Ovary (tissue), 9 donors: ENCODE data around the gene CLOCK. TPM values are rescaled to one million over a fixed set of nuclear protein-coding genes. Genes with fewer than 3 reads are reported as not detected.

Experiments used
- DNase-seq, 5 donors: peaks; one replicate each; pipeline ENCODE4 v3.0.0-alpha.2; 2019 to 2020
- H3K27ac ChIP-seq, 2 donors: fragments of 200-600 bp; one replicate each; pipeline versions ENCODE4 v1.5.1 to v1.8.0; 2019 to 2022
- H3K27me3 ChIP-seq: fragments of 200-600 bp; one replicate; pipeline ENCODE4 v1.8.0; 2022
- H3K36me3 ChIP-seq: fragments of 200-600 bp; sonication (generic); one replicate; pipeline ENCODE4 v1.5.1; 2019
- H3K4me1 ChIP-seq: one replicate; pipeline ENCODE4 v1.8.1; 2013; ENCODE audit warnings: mild to moderate bottlenecking, moderate library complexity; ENCODE audit not compliant: insufficient read depth
- H3K4me3 ChIP-seq: fragments of 200-600 bp; sonication (generic); one replicate; pipeline ENCODE4 v1.5.1; 2017
- H3K9me3 ChIP-seq, 2 donors: fragments of 200-600 bp in 1 of 2; sonication (generic) in 1 of 2; one replicate each; pipeline versions ENCODE4 v1.5.1 to v1.8.1; 2013 to 2019; ENCODE audit warnings: mild to moderate bottlenecking in 1 of 2, moderate library complexity in 1 of 2
- CTCF ChIP-seq, 3 donors: fragments of 450-650 bp in 2 of 3; fragments of 200-600 bp in 1 of 3; IDR thresholded peaks; one replicate each; pipeline versions ENCODE4 v1.5.1 to v1.8.0; 2016 to 2022; ENCODE audit warnings: antibody characterized with exemption in 3 of 3, mild to moderate bottlenecking in 1 of 3
- EP300 ChIP-seq: sonication (generic); formaldehyde crosslinking; IDR thresholded peaks from one replicate; pipeline ENCODE4 v1.6.1; 2017; ENCODE audit warnings: antibody characterized with exemption
- POLR2A ChIP-seq: fragments of 450-650 bp; IDR thresholded peaks from one replicate; pipeline ENCODE4 v1.6.1; 2017; ENCODE audit warnings: antibody characterized with exemption, mild to moderate bottlenecking, moderate library complexity
- WGBS, 3 donors: extraction: QIAGEN DNeasy Blood & Tissue Kit in 1 of 3; methylation state at CpG; one replicate each; pipeline versions ENCODE4 v1.1.5 to v1.1.7; 2013 to 2017; 5-methylcytosine and 5-hydroxymethylcytosine counted together
- intact Hi-C, 4 donors: fragments of 100-400 bp; cut with DNase I; formaldehyde crosslinking; loops; one replicate each; pipeline versions ENCODE4 v1.11.0 to v1.15.1; 2022 to 2023
- polyA plus RNA-seq, 2 donors: library from polyadenylated mRNA; stranded (reverse); fragments of 200-250 nt in 1 of 2; fragments of 350-450 nt in 1 of 2; fragmentation: Illumina TruSeq in 1 of 2; extraction: RNeasy Lipid Tissue Mini Kit (QIAGEN cat#74804) in 1 of 2; gene quantifications; one replicate each; pipeline ENCODE4 v1.2.3, GENCODE V29; 2013 to 2014
- total RNA-seq, 7 donors: library from RNA; depleted of rRNA in 2 of 7; stranded (reverse); fragments of >200 nt in 2 of 7; fragmentation: NEBNext Ultra II Directional in 3 of 7; extraction: Animal tissue kit (Norgen Biotek cat#: 25700) in 3 of 7; gene quantifications; one replicate each; pipeline versions ENCODE4 v1.1.0 to v1.2.4, GENCODE V29; 2016 to 2023
- donor health status: DM: no; HTN: no; CAD: no; lungs with moderate emphysema.
- donor health status: DM: no; HTN: no; CAD: no.
- donor health status: Bipolar disorder and iron deficiency.
- donor health status: DM: yes; HTN: yes; CAD: no.
- donor health status: DM: no; HTN: no; CAD: no.
- donor health status: DM: yes; HTN: yes; CAD: no.

Gene CLOCK
- total and polyA plus RNA-seq, 9 donors: 5.4 to 36.4 (median 27.5) TPM

DNA sequence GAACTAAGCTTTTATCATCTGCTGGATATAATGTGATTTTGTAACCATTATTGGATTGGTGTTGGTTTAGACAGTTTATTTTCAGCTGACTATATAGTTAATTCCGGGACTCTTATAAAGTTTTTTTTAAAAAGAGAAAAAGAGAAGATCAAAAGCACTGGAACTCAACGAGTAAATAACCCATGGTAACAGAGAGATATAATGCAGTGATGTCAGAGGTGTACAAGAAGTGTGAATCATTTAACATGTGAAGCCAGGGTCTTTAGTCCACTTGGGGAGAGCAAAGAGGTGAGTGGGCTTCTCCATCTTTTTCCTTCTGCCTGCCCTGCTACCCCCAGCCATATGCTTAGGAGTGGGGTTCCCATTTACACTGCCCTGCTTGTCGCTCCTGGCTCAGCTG, 147.7 kb downstream of the CLOCK start:
- no peaks in the 10 kb centered on the region for H3K9me3 ChIP-seq
- H3K4me1 ChIP-seq: peaks cover 5% of the 10 kb centered on the region
- no peak overlapping the region for H3K4me3 ChIP-seq
- DNase-seq: no peak
- no peaks in the 10 kb centered on the region for H3K27me3 ChIP-seq
- H3K36me3 ChIP-seq: no peaks in the 10 kb centered on the region
- no peak overlapping the region for H3K27ac ChIP-seq
- WGBS, 3 donors: 42 to 48% (median 46%) methylated on average over 3 of the region's 3 CpGs
- TF ChIP-seq POLR2A: no peak
- TF ChIP-seq CTCF (IDR thresholded peaks at IDR 0.05): no peak
- TF ChIP-seq EP300: no peak
- intact Hi-C loops: loop anchor here in 1 of 4 donors (5.0 kb wide), 1 partner anchor 52 kb away; the partner anchor contains the start of gene SRD5A3

- H3K4me3 ChIP-seq: peak overlapping the region; percentile 85
- no peaks in the 10 kb centered on the region for H3K9me3 ChIP-seq
- no peaks in the 10 kb centered on the region for H3K36me3 ChIP-seq
- no peaks in the 10 kb centered on the region for H3K27me3 ChIP-seq
- H3K4me1 ChIP-seq: peaks cover 5% of the 10 kb centered on the region
- H3K27ac ChIP-seq: peak overlapping the region in 1 of 2 donors; percentile 95
- DNase-seq: no peak
- intact Hi-C loops: loop anchor here in 1 of 4 donors (5.0 kb wide), 1 partner anchor 51 kb away; the partner anchor contains the start of gene SRD5A3
- no peak for TF ChIP-seq POLR2A
- no peak for TF ChIP-seq CTCF (IDR thresholded peaks at IDR 0.05)
- TF ChIP-seq EP300: no peak
- 8 to 28% (median 27%) methylated on average over 1 of the region's 1 CpG for WGBS, 3 donors
Measured at GRCh38 chr4:55398461-55398860, 148.2 kb downstream of the CLOCK start.

DNA sequence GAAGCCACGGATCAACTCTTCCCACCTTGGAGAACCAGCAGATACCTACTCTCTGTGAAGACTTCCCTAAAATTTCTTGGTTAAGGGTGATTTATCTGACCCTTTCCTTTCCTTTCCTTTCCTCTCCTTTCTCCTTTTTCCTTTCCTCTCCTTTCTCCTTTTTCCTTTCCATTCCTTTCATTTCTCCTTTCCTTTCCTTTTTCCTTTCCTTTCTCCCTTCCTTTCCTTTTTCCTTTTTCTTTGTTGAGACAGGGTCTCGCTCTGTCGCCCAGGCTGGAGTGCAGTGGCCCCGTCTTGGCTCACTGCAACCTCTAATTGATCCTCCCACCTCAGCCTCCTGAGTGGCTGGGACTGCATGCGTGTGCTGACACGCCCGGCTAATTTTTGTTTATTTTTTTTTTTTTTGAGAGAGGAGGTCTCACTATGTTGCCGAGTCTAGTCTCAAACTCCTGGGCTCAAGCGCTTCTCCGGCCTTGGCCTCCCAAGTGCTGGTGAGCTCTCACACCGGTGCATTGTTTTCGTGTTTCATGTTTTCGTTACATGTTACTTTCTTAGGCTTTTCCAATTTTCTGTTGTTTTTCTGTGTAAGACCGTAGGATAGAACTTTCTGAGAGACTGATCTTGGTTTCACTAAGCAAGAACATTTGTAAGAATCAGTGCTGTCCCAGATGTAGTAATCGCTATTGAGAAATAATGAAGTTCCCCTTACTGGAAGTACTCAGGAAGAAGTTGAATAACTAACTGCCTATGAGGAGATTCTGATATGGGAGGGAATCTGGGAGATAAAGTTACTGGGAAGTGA, 149.0 kb downstream of the CLOCK start:
- peak overlapping the region; percentile 58 to 95 for H3K27ac ChIP-seq
- TF ChIP-seq POLR2A (no peak), EP300 (peak; percentile 24)
- peaks cover 5% of the 10 kb centered on the region for H3K4me1 ChIP-seq
- 16 to 26% (median 23%) methylated on average over 15 of the region's 15 CpGs for WGBS, 3 donors
- no peaks in the 10 kb centered on the region for H3K36me3 ChIP-seq
- no peaks in the 10 kb centered on the region for H3K9me3 ChIP-seq
- no peaks in the 10 kb centered on the region for H3K27me3 ChIP-seq
- peak overlapping the region; percentile 85 for H3K4me3 ChIP-seq
- intact Hi-C loops: loop anchor here in 1 of 4 donors (2.0 to 5.0 kb wide), 2 partner anchors 50 to 149 kb away; partner anchors contain the start of genes CLOCK and SRD5A3
- no peak for DNase-seq

- WGBS, 3 donors: 4 to 5% (median 5%) methylated on average over 7 of the region's 7 CpGs
- intact Hi-C loops: loop anchor here in 1 of 4 donors (2.0 to 5.0 kb wide), 2 partner anchors 50 to 150 kb away; partner anchors contain the start of genes CLOCK and SRD5A3
- peaks cover 5% of the 10 kb centered on the region for H3K4me1 ChIP-seq
Measured at GRCh38 chr4:55397126-55397436, 149.6 kb downstream of the CLOCK start.

More at GRCh38 chr4:55397126-55397436, 149.6 kb downstream of the CLOCK start:
- TF ChIP-seq EP300 (no peak), CTCF (IDR thresholded peaks at IDR 0.05) (no peak)
- Histone ChIP-seq H3K27me3 (no peaks in the 10 kb centered on the region), H3K9me3 (no peaks in the 10 kb centered on the region), H3K4me3 (peak overlapping the region; percentile 85), H3K36me3 (no peaks in the 10 kb centered on the region), H3K27ac (peak overlapping the region; percentile 58 to 95)
- peak in 3 of 5 donors; percentile 43 to 47 (median 46) for DNase-seq
